HepG2 (cell line): ENCODE results near the gene MRPL42. TPM values are rescaled to one million over a fixed set of nuclear protein-coding genes. Genes with fewer than 3 reads are reported as not detected.
A peak's percentile ranks its signal among the peaks of the same experiment; 100 is the strongest.

Source experiments
- HINFP ChIP-seq: sonication (generic); formaldehyde crosslinking; IDR thresholded peaks from 2 replicates; pipeline ENCODE4 v1.4.0; 2020; ENCODE audit warnings: low read depth, mild to moderate bottlenecking, missing genetic modification reagents
- HMG20B ChIP-seq: conservative IDR thresholded peaks from 2 replicates; pipeline ENCODE4 v1.6.1; 2016; ENCODE audit warnings: missing genetic modification reagents, missing compliant biosample characterization
- HNF4A ChIP-seq: sonication (generic); formaldehyde crosslinking; IDR thresholded peaks from 2 replicates; pipeline ENCODE4 v1.4.0; 2020; ENCODE audit warnings: missing genetic modification reagents
- NR0B2 ChIP-seq: sonication (generic); formaldehyde crosslinking; IDR thresholded peaks from 2 replicates; pipeline ENCODE4 v1.4.0; 2020; ENCODE audit warnings: mild to moderate bottlenecking, missing genetic modification reagents
- PHF8 ChIP-seq: sonication (generic); formaldehyde crosslinking; IDR thresholded peaks from 2 replicates; pipeline ENCODE4 v1.5.0; 2020; ENCODE audit warnings: missing genetic modification reagents
- PRPF4 ChIP-seq: fragments of 200-400 bp; formaldehyde crosslinking; IDR thresholded peaks from 2 replicates; pipeline ENCODE4 v1.6.1; 2016; ENCODE audit warnings: low read length, low read depth; ENCODE audit not compliant: poor library complexity, severe bottlenecking
- RFX3 ChIP-seq: IDR thresholded peaks from 2 replicates; pipeline ENCODE4 v1.6.1; 2016; ENCODE audit warnings: missing biosample characterization, missing genetic modification reagents
- SCMH1 ChIP-seq: sonication (generic); formaldehyde crosslinking; IDR thresholded peaks from 2 replicates; pipeline ENCODE4 v1.9.0; 2021; ENCODE audit warnings: missing genetic modification reagents, mild to moderate bottlenecking, borderline replicate concordance
- ZBTB43 ChIP-seq: sonication (generic); formaldehyde crosslinking; conservative IDR thresholded peaks from 2 replicates; pipeline ENCODE4 v1.4.0; 2020; ENCODE audit warnings: missing genetic modification reagents
- ZBTB46 ChIP-seq: sonication (generic); formaldehyde crosslinking; IDR thresholded peaks from 2 replicates; pipeline ENCODE4 v1.4.0; 2020; ENCODE audit warnings: mild to moderate bottlenecking, missing genetic modification reagents, borderline replicate concordance
- ZNF263 ChIP-seq: sonication (generic); formaldehyde crosslinking; IDR thresholded peaks from 2 replicates; pipeline ENCODE4 v1.4.0; 2020; ENCODE audit warnings: missing genetic modification reagents
- ZNF274 ChIP-seq: sonication (generic); formaldehyde crosslinking; IDR thresholded peaks from 2 replicates; pipeline ENCODE4 v1.5.1; 2020; ENCODE audit warnings: mild to moderate bottlenecking, missing genetic modification reagents
- ZNF337 ChIP-seq: sonication (generic); formaldehyde crosslinking; IDR thresholded peaks from 2 replicates; pipeline ENCODE4 v1.5.1; 2020; ENCODE audit warnings: missing genetic modification reagents, low read depth, mild to moderate bottlenecking, borderline replicate concordance
- ZNF746 ChIP-seq: sonication (generic); formaldehyde crosslinking; IDR thresholded peaks from 2 replicates; pipeline ENCODE4 v1.8.0; 2022; ENCODE audit warnings: mild to moderate bottlenecking, missing genetic modification reagents
- polyA plus RNA-seq, 8 experiments: library from polyadenylated mRNA; depleted of rRNA in 3 of 8; stranded (reverse) in 7 of 8; unstranded in 1 of 8; fragments of >200 nt; fragmentation: Illumina TruSeq in 4 of 8; extraction: Trizol in 4 of 8; gene quantifications; 2 replicates each; pipeline versions ENCODE4 v1.2.1 to v1.2.3, GENCODE V29; 2011 to 2016; ENCODE audit warnings: low read depth in 4 of 8, missing spikeins in 1 of 8, mixed read lengths in 1 of 8; ENCODE audit not compliant: insufficient read depth in 1 of 8
- total RNA-seq, 5 experiments: library from RNA; depleted of rRNA; stranded (reverse); fragments of >200 nt; fragmentation: Illumina TruSeq; extraction: Trizol; gene quantifications; 2 replicates each; pipeline ENCODE4 v1.2.3, GENCODE V29; 2016; ENCODE audit warnings: low read depth in 1 of 5
- TF ChIP-seq, protein P1 (sequence below): sonication (generic); formaldehyde crosslinking; IDR thresholded peaks from 2 replicates; pipeline ENCODE4 v1.4.0; 2020; ENCODE audit warnings: missing genetic modification reagents
- TF ChIP-seq, protein P2 (sequence below): IDR thresholded peaks from 2 replicates; pipeline ENCODE4 v1.6.1; 2016; ENCODE audit warnings: low read depth

Gene MRPL42
- total and polyA plus RNA-seq, 2 of the 13 experiments (the other 11 are each of a cell fraction or from before 2014, with no cell fraction given) = 93.3 to 148 TPM

DNA sequence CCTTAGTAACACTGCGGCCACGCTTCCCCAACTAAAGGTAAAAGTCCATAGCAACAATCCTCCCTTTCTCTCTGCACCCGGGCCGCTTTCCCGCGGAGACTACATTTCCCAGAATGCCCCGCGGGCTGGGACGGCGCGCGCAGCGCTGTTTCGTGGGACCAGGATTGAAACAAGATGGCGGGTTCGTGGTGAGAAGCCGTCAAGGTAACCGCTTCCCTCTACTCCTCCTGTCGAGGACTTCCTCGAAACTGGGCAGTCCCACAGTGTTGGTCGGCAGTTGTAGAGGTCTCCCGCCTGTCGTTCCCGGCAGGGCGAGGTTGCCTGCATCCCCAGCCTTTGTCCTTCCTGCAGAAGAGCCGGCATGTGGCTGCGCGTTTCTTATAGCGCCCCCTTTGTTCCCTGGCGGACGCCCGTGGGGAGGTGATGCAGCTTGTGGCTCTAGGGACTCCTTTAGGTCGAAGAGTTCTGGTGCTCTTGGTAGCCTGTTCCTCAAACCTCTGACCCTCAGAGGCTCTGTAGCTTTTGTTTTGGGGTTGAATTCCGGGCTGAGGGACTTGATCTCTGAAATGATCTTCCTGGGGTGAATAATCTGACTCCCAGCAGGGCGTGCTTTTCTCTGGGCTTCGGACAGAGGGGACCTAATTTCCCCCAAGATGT is at the start of gene MRPL42 (continued):
- TF ChIP-seq ZNF337 = no peak
- TF ChIP-seq HMG20B (CRISPR knock-in tag) = no peak
- peak; percentile 46; the same call in 1 of the 2 replicates for TF ChIP-seq ZBTB43 (CRISPR knock-in tag)
- 0 out of 2 replicates have a peak, but pooled peaks have one; percentile 30 for TF ChIP-seq ZNF746
- peak; percentile 91 for TF ChIP-seq PHF8 (CRISPR knock-in tag)
- TF ChIP-seq, protein P1, sequence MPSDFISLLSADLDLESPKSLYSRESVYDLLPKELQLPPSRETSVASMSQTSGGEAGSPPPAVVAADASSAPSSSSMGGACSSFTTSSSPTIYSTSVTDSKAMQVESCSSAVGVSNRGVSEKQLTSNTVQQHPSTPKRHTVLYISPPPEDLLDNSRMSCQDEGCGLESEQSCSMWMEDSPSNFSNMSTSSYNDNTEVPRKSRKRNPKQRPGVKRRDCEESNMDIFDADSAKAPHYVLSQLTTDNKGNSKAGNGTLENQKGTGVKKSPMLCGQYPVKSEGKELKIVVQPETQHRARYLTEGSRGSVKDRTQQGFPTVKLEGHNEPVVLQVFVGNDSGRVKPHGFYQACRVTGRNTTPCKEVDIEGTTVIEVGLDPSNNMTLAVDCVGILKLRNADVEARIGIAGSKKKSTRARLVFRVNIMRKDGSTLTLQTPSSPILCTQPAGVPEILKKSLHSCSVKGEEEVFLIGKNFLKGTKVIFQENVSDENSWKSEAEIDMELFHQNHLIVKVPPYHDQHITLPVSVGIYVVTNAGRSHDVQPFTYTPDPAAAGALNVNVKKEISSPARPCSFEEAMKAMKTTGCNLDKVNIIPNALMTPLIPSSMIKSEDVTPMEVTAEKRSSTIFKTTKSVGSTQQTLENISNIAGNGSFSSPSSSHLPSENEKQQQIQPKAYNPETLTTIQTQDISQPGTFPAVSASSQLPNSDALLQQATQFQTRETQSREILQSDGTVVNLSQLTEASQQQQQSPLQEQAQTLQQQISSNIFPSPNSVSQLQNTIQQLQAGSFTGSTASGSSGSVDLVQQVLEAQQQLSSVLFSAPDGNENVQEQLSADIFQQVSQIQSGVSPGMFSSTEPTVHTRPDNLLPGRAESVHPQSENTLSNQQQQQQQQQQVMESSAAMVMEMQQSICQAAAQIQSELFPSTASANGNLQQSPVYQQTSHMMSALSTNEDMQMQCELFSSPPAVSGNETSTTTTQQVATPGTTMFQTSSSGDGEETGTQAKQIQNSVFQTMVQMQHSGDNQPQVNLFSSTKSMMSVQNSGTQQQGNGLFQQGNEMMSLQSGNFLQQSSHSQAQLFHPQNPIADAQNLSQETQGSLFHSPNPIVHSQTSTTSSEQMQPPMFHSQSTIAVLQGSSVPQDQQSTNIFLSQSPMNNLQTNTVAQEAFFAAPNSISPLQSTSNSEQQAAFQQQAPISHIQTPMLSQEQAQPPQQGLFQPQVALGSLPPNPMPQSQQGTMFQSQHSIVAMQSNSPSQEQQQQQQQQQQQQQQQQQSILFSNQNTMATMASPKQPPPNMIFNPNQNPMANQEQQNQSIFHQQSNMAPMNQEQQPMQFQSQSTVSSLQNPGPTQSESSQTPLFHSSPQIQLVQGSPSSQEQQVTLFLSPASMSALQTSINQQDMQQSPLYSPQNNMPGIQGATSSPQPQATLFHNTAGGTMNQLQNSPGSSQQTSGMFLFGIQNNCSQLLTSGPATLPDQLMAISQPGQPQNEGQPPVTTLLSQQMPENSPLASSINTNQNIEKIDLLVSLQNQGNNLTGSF (CRISPR knock-in tag) = peak; percentile 83; the same call in 1 of the 2 replicates
- no peak for TF ChIP-seq RFX3 (CRISPR knock-in tag)
- TF ChIP-seq ZNF263 (CRISPR knock-in tag) = peak; percentile 67
- TF ChIP-seq NR0B2 (CRISPR knock-in tag) = peak; percentile 75; the same call in 1 of the 2 replicates
- 0 out of 2 replicates have a peak, but pooled peaks have one; percentile 20 for TF ChIP-seq HNF4A (CRISPR knock-in tag)
- TF ChIP-seq HINFP = no peak
- TF ChIP-seq ZBTB46 (CRISPR knock-in tag) = no peak
- TF ChIP-seq SCMH1 (CRISPR knock-in tag) = no peak
- TF ChIP-seq, protein P2, sequence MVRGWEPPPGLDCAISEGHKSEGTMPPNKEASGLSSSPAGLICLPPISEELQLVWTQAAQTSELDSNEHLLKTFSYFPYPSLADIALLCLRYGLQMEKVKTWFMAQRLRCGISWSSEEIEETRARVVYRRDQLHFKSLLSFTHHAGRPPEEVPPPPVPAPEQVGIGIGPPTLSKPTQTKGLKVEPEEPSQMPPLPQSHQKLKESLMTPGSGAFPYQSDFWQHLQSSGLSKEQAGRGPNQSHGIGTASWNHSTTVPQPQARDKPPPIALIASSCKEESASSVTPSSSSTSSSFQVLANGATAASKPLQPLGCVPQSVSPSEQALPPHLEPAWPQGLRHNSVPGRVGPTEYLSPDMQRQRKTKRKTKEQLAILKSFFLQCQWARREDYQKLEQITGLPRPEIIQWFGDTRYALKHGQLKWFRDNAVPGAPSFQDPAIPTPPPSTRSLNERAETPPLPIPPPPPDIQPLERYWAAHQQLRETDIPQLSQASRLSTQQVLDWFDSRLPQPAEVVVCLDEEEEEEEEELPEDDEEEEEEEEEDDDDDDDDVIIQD (CRISPR knock-in tag) = no peak
- TF ChIP-seq PRPF4 = no peak
- TF ChIP-seq ZNF274 = peak; percentile 78; the same call in 1 of the 2 replicates
